ENCODE measurements around the gene CTAGE15.
"Not testable (repeated sequence)": the region's sequence is repeated elsewhere in the genome, so short reads cannot be mapped to it uniquely, and the experiment has no call there.

DNA sequence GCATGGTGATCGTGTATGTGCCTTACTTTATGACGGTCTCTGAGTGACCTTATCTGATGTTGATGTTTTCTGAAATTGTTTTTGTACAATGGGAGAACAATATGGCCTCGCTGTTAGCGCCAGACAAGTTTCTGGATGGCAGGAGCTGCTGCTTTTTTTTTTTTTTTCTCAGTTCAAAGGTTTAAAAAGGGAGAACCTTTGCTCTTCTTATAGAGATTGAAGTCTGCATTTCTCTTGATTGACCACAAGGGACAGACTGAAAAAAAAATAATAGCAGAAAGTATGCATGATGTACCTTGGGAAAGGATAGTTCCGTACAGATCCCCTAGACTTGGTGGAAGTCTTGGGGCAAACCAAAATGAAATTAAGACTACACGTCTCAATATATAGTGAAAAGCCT, 43.9 kb downstream of the CTAGE15 start:
- TF ChIP-seq, protein P1, sequence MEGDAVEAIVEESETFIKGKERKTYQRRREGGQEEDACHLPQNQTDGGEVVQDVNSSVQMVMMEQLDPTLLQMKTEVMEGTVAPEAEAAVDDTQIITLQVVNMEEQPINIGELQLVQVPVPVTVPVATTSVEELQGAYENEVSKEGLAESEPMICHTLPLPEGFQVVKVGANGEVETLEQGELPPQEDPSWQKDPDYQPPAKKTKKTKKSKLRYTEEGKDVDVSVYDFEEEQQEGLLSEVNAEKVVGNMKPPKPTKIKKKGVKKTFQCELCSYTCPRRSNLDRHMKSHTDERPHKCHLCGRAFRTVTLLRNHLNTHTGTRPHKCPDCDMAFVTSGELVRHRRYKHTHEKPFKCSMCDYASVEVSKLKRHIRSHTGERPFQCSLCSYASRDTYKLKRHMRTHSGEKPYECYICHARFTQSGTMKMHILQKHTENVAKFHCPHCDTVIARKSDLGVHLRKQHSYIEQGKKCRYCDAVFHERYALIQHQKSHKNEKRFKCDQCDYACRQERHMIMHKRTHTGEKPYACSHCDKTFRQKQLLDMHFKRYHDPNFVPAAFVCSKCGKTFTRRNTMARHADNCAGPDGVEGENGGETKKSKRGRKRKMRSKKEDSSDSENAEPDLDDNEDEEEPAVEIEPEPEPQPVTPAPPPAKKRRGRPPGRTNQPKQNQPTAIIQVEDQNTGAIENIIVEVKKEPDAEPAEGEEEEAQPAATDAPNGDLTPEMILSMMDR (IDR thresholded peaks at IDR 0.05) = not testable (repeated sequence)
- TF ChIP-seq POLR2A (IDR thresholded peaks at IDR 0.05) = not testable (repeated sequence)
